OCI-LY3 (cell line): ENCODE results near the gene SNAP29.
A peak's percentile ranks its signal among the peaks of the same experiment; 100 is the strongest.

Experiments used
- H2AFZ ChIP-seq: fragments of 200-600, 300-600 bp; shearing (Covaris generic); 2 replicates; pipeline ENCODE4 v1.6.0; 2014; ENCODE audit warnings: antibody characterized with exemption, low read depth, low read length
- H3K27ac ChIP-seq: fragments of 200-600, 300-600 bp; sonication (generic); 2 replicates; pipeline ENCODE4 v1.5.1; 2014; ENCODE audit warnings: mild to moderate bottlenecking, low read length, moderate library complexity, mixed read lengths
- H3K27me3 ChIP-seq: fragments of 200-600, 300-600 bp; sonication (generic); 2 replicates; pipeline ENCODE4 v1.6.1; 2014; ENCODE audit warnings: low read depth, low read length, mixed read lengths
- H3K36me3 ChIP-seq: fragments of 200-600, 300-600 bp; sonication (generic); replicated peaks from 2 replicates; pipeline ENCODE3; 2014; ENCODE audit warnings: low read depth, low read length, mixed read lengths
- H3K4me1 ChIP-seq: fragments of 300-600, 200-600 bp; sonication (generic); 2 replicates; pipeline ENCODE4 v1.6.1; 2014; ENCODE audit warnings: low read length, mixed read lengths
- H3K4me2 ChIP-seq: fragments of 200-600, 300-600 bp; sonication (generic); 2 replicates; pipeline ENCODE4 v1.6.1; 2014; ENCODE audit warnings: low read length, mixed read lengths
- H3K4me3 ChIP-seq: fragments of 300-600, 200-600 bp; sonication (generic); 2 replicates; pipeline ENCODE4 v1.5.1; 2014; ENCODE audit warnings: antibody characterized with exemption, mild to moderate bottlenecking, low read length, moderate library complexity
- H3K79me2 ChIP-seq: fragments of 300-600, 200-600 bp; shearing (Covaris generic); 2 replicates; pipeline ENCODE4 v1.6.1; 2014; ENCODE audit warnings: mild to moderate bottlenecking, low read length, mixed read lengths
- H3K9ac ChIP-seq: fragments of 300-600, 200-600 bp; shearing (Covaris generic); 2 replicates; pipeline ENCODE4 v1.6.0; 2014; ENCODE audit warnings: mild to moderate bottlenecking, low read length, moderate library complexity
- H3K9me3 ChIP-seq: fragments of 200-600, 300-600 bp; shearing (Covaris generic); 2 replicates; pipeline ENCODE4 v1.6.1; 2014; ENCODE audit warnings: low read length, mixed read lengths; ENCODE audit not compliant: insufficient read depth
- H4K20me1 ChIP-seq: fragments of 200-600, 300-600 bp; sonication (generic); 2 replicates; pipeline ENCODE4 v1.6.1; 2016; ENCODE audit warnings: low read length, mixed read lengths; ENCODE audit not compliant: insufficient read depth
- EZH2phosphoT487 ChIP-seq: fragments of 200-600 bp; shearing (Covaris generic); IDR thresholded peaks from 2 replicates; pipeline ENCODE4 v1.6.1; 2018; ENCODE audit warnings: antibody characterized with exemption, mixed run types, low read depth
- TF ChIP-seq, protein P1 (sequence below): fragments of 200-600, 300-600 bp; sonication (generic); IDR thresholded peaks from 2 replicates; pipeline ENCODE4 v1.5.1; 2014; ENCODE audit warnings: antibody characterized with exemption, low read length, low read depth

Gene SNAP29

DNA sequence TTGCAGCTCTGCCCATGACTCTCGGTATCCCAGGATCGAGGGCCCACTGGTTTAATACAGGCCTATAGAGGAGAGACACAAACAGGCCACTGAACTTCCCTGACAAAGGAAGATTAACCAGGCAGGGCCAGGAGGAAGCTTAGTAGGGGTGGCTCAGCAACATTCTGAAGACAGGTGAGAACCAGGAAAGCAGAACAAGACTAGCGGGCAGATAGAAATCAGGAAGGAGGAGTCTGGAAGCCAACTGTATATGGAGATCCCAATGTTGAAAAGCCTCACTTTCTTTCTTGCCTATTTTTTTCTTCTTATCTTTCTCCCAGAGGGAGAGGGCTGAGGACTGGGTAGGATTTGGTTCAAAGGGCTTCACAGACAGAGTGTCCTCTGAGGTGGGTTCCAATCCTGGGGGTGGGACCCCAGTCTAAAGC is 5.6 kb upstream of the SNAP29 start:
- H3K9me3 ChIP-seq, result no peaks in the 10 kb centered on the region
- no peak overlapping the region for H3K9ac ChIP-seq
- TF ChIP-seq, protein P1, sequence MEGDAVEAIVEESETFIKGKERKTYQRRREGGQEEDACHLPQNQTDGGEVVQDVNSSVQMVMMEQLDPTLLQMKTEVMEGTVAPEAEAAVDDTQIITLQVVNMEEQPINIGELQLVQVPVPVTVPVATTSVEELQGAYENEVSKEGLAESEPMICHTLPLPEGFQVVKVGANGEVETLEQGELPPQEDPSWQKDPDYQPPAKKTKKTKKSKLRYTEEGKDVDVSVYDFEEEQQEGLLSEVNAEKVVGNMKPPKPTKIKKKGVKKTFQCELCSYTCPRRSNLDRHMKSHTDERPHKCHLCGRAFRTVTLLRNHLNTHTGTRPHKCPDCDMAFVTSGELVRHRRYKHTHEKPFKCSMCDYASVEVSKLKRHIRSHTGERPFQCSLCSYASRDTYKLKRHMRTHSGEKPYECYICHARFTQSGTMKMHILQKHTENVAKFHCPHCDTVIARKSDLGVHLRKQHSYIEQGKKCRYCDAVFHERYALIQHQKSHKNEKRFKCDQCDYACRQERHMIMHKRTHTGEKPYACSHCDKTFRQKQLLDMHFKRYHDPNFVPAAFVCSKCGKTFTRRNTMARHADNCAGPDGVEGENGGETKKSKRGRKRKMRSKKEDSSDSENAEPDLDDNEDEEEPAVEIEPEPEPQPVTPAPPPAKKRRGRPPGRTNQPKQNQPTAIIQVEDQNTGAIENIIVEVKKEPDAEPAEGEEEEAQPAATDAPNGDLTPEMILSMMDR, result no peak
- no peak for TF ChIP-seq EZH2phosphoT487
- H3K36me3 ChIP-seq, result no peaks in the 10 kb centered on the region
- H3K79me2 ChIP-seq, result peaks cover 87% of the 10 kb centered on the region
- no peaks in the 10 kb centered on the region for H3K27me3 ChIP-seq
- no peak overlapping the region for H3K4me2 ChIP-seq
- H4K20me1 ChIP-seq, result peaks cover 36% of the 10 kb centered on the region
- H3K27ac ChIP-seq, result no peak overlapping the region
- H3K4me3 ChIP-seq, result no peak overlapping the region
- H3K4me1 ChIP-seq, result peaks cover 9% of the 10 kb centered on the region
- H2AFZ ChIP-seq, result no peak overlapping the region

DNA sequence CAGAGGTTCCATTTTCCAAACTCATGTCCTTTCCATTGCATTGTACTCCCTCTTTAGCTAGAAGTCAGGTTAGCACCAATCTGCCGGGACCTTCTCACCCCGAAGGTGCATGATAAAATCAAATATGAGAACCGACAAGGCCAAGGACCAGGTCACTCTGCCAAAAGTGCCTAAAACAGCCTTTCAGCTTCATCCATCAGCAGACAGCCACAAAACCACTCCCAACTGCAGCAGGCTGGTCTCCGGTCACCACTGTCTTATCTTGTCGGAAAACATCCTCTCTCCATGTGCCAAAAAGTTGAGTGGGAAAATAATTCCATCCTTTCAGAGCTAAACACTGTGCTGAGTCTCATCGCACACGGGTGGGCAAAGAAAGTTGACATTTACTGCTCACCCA is 1.6 kb upstream of the SNAP29 start:
- Histone ChIP-seq H3K4me1 (peaks cover 16% of the 10 kb centered on the region), H3K4me3 (peak overlapping the region; percentile 98), H4K20me1 (peaks cover 28% of the 10 kb centered on the region), H3K9ac (peak overlapping the region; percentile 85; the same call in 1 of the 2 replicates), H3K27ac (no peak overlapping the region), H3K27me3 (no peaks in the 10 kb centered on the region), H2AFZ (no peak overlapping the region), H3K9me3 (no peaks in the 10 kb centered on the region), H3K79me2 (peaks cover 67% of the 10 kb centered on the region), H3K36me3 (no peaks in the 10 kb centered on the region), H3K4me2 (peak overlapping the region; percentile 94)
- no peak for TF ChIP-seq EZH2phosphoT487
- TF ChIP-seq, protein P1, result no peak

DNA sequence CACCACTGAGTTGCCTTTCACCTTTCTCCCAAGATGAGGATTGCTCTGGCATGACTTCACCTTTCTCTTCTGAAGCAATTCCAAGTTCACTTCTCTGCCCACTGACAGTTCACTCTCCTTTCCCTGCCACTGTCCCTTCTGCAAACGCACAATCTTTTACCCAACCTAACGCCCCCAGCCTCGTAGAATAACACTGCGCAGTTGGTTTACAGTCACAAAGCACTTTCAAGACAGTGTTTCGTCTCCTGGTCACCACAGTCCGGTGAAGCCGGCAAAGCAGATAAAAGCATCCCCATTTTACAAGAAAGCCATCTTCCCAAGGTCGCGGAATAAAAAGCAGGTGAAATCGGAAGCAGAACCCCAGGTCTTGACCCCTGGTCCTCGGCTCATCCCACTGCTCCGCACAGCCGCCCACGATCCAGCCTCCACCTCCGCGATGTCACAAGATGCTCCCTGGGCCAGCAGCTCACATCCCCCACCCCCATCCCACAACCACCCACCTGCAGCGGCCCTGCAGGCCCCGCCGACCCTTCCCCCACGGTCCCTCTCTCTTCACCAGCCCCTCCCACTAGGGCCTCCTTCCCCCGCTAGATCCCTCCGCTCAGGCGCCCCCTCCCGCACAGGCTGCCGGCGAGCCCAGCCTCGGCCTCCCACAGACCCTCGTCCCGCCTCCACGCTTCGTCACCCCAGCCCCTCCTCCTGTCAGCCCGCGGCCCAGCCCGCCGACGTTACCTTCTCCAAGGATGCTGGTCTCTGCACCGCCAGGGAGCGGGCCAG is 781 bp upstream of the SNAP29 start:
- Histone ChIP-seq H3K4me3 (peak overlapping the region; percentile 98), H3K27me3 (no peaks in the 10 kb centered on the region), H3K4me2 (peak overlapping the region; percentile 94), H3K79me2 (peaks cover 59% of the 10 kb centered on the region), H3K9me3 (no peaks in the 10 kb centered on the region), H3K9ac (peak overlapping the region; percentile 85), H3K27ac (peak overlapping the region; percentile 55), H3K36me3 (no peaks in the 10 kb centered on the region), H2AFZ (0 out of 2 replicates have a peak overlapping the region, but pooled peaks have one; percentile 45), H4K20me1 (peaks cover 22% of the 10 kb centered on the region), H3K4me1 (peaks cover 16% of the 10 kb centered on the region)
- TF ChIP-seq, protein P1, result no peak
- TF ChIP-seq EZH2phosphoT487, result no peak

DNA sequence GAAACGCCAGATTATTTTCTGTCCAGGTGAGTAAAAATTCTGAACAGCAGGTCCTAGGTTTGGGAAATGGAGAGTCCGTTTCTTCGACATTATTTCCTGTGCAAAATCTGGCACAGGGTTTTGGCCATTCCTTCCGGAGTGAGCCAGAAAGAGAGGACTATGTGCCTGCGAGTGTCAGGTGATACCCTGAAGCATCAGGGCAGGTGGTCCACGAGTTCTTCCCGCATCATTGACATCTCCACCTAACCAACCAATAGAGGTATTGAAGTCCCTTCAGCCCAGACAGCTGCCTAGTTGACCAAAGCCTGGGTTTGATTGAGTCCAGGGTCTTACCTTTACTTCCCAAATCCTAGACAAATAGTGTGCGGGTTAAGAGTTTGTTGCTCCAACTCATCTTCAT is 808 bp downstream of the SNAP29 start:
- TF ChIP-seq, protein P1, result no peak
- TF ChIP-seq EZH2phosphoT487, result no peak
- peak overlapping the region; percentile 87 for H3K4me2 ChIP-seq
- no peaks in the 10 kb centered on the region for H3K36me3 ChIP-seq
- H2AFZ ChIP-seq, result peak overlapping the region; percentile 95; the same call in 1 of the 2 replicates
- peak overlapping the region; percentile 93 for H3K9ac ChIP-seq
- H3K27ac ChIP-seq, result no peak overlapping the region; the same call in 1 of the 2 replicates
- peak overlapping the region; percentile 98 for H3K4me3 ChIP-seq
- H3K79me2 ChIP-seq, result peaks cover 44% of the 10 kb centered on the region
- H3K4me1 ChIP-seq, result peaks cover 16% of the 10 kb centered on the region
- H3K27me3 ChIP-seq, result no peaks in the 10 kb centered on the region
- peaks cover 17% of the 10 kb centered on the region for H4K20me1 ChIP-seq
- no peaks in the 10 kb centered on the region for H3K9me3 ChIP-seq
